Measurements from ENCODE around the gene DEF6. TPM values are rescaled to one million over a fixed set of nuclear protein-coding genes. Genes with fewer than 3 reads are reported as not detected.

Gene DEF6
- total and polyA plus RNA-seq, 2 of the 13 experiments (the other 11 are each of a cell fraction or from before 2014, with no cell fraction given) = 5.2 to 10.0 TPM

GRCh38 chr6:35265523-35265922, 32.1 kb upstream of the DEF6 start:
- H3K9me3 ChIP-seq (ENCODE audit: low read length) = no peaks in the 10 kb centered on the region
- no peak overlapping the region for H3K27ac ChIP-seq (ENCODE audit: extremely low read length, insufficient read depth, low read length)
- no peak overlapping the region for H3K4me2 ChIP-seq (ENCODE audit: low read depth, low read length)
- H2AFZ ChIP-seq (ENCODE audit: low read length) = no peak overlapping the region
- TF ChIP-seq XBP1 (CRISPR knock-in tag; IDR thresholded peaks at IDR 0.05) = no peak
- no peak for TF ChIP-seq SP1 (IDR thresholded peaks at IDR 0.05)
- no peak for TF ChIP-seq SP1 (CRISPR knock-in tag; IDR thresholded peaks at IDR 0.05)
- TF ChIP-seq PITX1 (CRISPR knock-in tag; IDR thresholded peaks at IDR 0.05) = no peak
- no peak for TF ChIP-seq ZMYM4 (CRISPR knock-in tag; IDR thresholded peaks at IDR 0.05)
- TF ChIP-seq XRCC5 (optimal IDR thresholded peaks at IDR 0.05; ENCODE audit: low read length) = no peak
- no peak for TF ChIP-seq MIER2 (CRISPR knock-in tag; IDR thresholded peaks at IDR 0.05)
- TF ChIP-seq THYN1 (CRISPR knock-in tag; IDR thresholded peaks at IDR 0.05; ENCODE audit: borderline replicate concordance, low read depth) = no peak
- no peak for TF ChIP-seq PHF5A (CRISPR knock-in tag; IDR thresholded peaks at IDR 0.05; ENCODE audit: low read depth, unreplicated experiment)
- no peak for TF ChIP-seq FOSL2 (CRISPR knock-in tag; IDR thresholded peaks at IDR 0.05)
- POLR2A ChIA-PET = no interaction called here
- H3K4me1 ChIP-seq (ENCODE audit: insufficient read depth, low read length) = peaks cover 35% of the 10 kb centered on the region
- BruUV-seq (replicated peaks) = no TSS peak
- 95% methylated on average over 2 of the region's 2 CpGs for WGBS (ENCODE audit: low lambda C conversion rate)
- H3K9ac ChIP-seq (ENCODE audit: insufficient read depth, low read depth, low read length) = no peak overlapping the region
- intact Hi-C loops (cut with micrococcal nuclease; ENCODE audit: unreplicated experiment) = no loop called here
- no peaks in the 10 kb centered on the region for H3K36me3 ChIP-seq (replicated peaks in 1 of 2; ENCODE audit: control insufficient read depth in 1 of 2, insufficient read depth in 2 of 2, low read length in 2 of 2)
- H3K27me3 ChIP-seq (ENCODE audit: control insufficient read depth in 1 of 2, insufficient read depth in 2 of 2, low read length in 2 of 2) = no peaks in the 10 kb centered on the region
- in situ Hi-C loops (cut with HindIII; ENCODE audit: extremely low pct_ligation_motif_present, low pct_unique_long_range_greater_than_20kb) = no loop called here
- no peak for FAIRE-seq
- H4K20me1 ChIP-seq (ENCODE audit: insufficient read depth, low read length) = no peaks in the 10 kb centered on the region
- no peak for DNase-seq (ENCODE audit: low spot score)
- H3K79me2 ChIP-seq (ENCODE audit: insufficient read depth, low read length) = no peaks in the 10 kb centered on the region
- CTCF ChIA-PET (ENCODE audit: low intra/inter-chr PET ratio, low total read pairs) = no interaction called here
- ATAC-seq = no peak
- no peak overlapping the region for H3K4me3 ChIP-seq (replicated peaks in 1 of 3; ENCODE audit: insufficient read depth in 1 of 3, low read depth in 2 of 3, low read length in 3 of 3)

DNA sequence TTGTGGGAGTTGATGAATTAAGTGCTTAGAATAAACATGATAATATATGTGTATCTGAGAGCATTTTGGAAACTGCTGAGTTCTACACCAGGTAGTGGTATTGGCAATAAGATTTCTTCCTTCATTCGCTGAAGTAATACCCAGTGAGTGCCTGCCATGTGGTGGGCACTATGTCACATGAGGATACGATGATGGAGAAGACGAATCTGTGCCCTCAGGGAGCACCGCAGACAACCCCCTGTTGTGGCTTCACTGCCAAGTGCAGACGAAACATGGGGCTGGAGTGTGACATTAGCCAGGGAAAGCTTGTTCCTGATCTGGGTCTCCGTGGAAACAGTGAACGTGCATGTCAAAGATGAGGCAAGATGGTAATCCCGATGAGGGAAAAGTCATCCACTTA, 30.2 kb upstream of the DEF6 start:
- Histone ChIP-seq H3K4me1 (ENCODE audit: insufficient read depth, low read length) (peaks cover 20% of the 10 kb centered on the region), H2AFZ (ENCODE audit: low read length) (no peak overlapping the region), H3K27ac (ENCODE audit: extremely low read length, insufficient read depth, low read length) (no peak overlapping the region), H3K36me3 (replicated peaks in 1 of 2; ENCODE audit: control insufficient read depth in 1 of 2, insufficient read depth in 2 of 2, low read length in 2 of 2) (no peaks in the 10 kb centered on the region), H3K4me2 (ENCODE audit: low read depth, low read length) (no peak overlapping the region), H3K9me3 (ENCODE audit: low read length) (no peaks in the 10 kb centered on the region), H3K9ac (ENCODE audit: insufficient read depth, low read depth, low read length) (no peak overlapping the region), H3K4me3 (replicated peaks in 1 of 3; ENCODE audit: insufficient read depth in 1 of 3, low read depth in 2 of 3, low read length in 3 of 3) (no peak overlapping the region), H4K20me1 (ENCODE audit: insufficient read depth, low read length) (no peaks in the 10 kb centered on the region), H3K27me3 (ENCODE audit: control insufficient read depth in 1 of 2, insufficient read depth in 2 of 2, low read length in 2 of 2) (no peaks in the 10 kb centered on the region), H3K79me2 (ENCODE audit: insufficient read depth, low read length) (no peaks in the 10 kb centered on the region)
- CTCF ChIA-PET (ENCODE audit: low intra/inter-chr PET ratio, low total read pairs) = no interaction called here
- TF ChIP-seq MNT (IDR thresholded peaks at IDR 0.05) (peak; percentile 92), NFYC (CRISPR knock-in tag; IDR thresholded peaks at IDR 0.05) (no peak)
- FAIRE-seq (no peak), DNase-seq (ENCODE audit: low spot score) (no peak), ATAC-seq (no peak)
- 91% methylated on average over 8 of the region's 8 CpGs for whole genome bisulfite sequencing (ENCODE audit: low lambda C conversion rate)
- intact Hi-C loops (cut with micrococcal nuclease; ENCODE audit: unreplicated experiment) = no loop called here
- BruUV-seq (replicated peaks) = no TSS peak
- in situ Hi-C loops (cut with HindIII; ENCODE audit: extremely low pct_ligation_motif_present, low pct_unique_long_range_greater_than_20kb) = no loop called here
- POLR2A ChIA-PET = interaction anchor here (2.9 kb wide), 1 partner anchor 8 kb away, joined by 18 read pairs; the partner anchor contains the start of gene ZNF76

Measured in HepG2 (cell line).